H9 (cell line): ENCODE results near the gene SERPINA9. TPM values are rescaled to one million over a fixed set of nuclear protein-coding genes. Genes with fewer than 3 reads are reported as not detected.

Source experiments
- DNase-seq: peaks from one replicate; pipeline ENCODE4 v3.0.0-alpha.2; 2017
- H2AFZ ChIP-seq: one replicate; pipeline ENCODE4 v1.6.1; 2013; ENCODE audit warnings: mild to moderate bottlenecking, low read length, control low read depth, moderate library complexity
- H2AK5ac ChIP-seq: 2 replicates; pipeline ENCODE4 v1.6.1; 2013; ENCODE audit warnings: low read length, control low read depth, mixed read lengths; ENCODE audit not compliant: insufficient read length
- H2BK120ac ChIP-seq: one replicate; pipeline ENCODE4 v1.6.1; 2013; ENCODE audit warnings: low read depth, mild to moderate bottlenecking, low read length, control low read depth, inconsistent platforms; ENCODE audit not compliant: poor library complexity, severe bottlenecking
- H2BK12ac ChIP-seq: 2 replicates; pipeline ENCODE4 v1.6.1; 2013; ENCODE audit warnings: low read length, control low read depth, mixed read lengths, low read depth; ENCODE audit not compliant: insufficient read length
- H2BK15ac ChIP-seq: 2 replicates; pipeline ENCODE4 v1.6.1; 2013; ENCODE audit warnings: low read depth, low read length, control low read depth
- H2BK20ac ChIP-seq: one replicate; pipeline ENCODE4 v1.6.1; 2013; ENCODE audit warnings: low read depth, mild to moderate bottlenecking, low read length, control low read depth, inconsistent platforms; ENCODE audit not compliant: poor library complexity, severe bottlenecking
- H2BK5ac ChIP-seq: 2 replicates; pipeline ENCODE4 v1.6.1; 2013; ENCODE audit warnings: low read length, control low read depth, mixed read lengths; ENCODE audit not compliant: insufficient read length
- H3K14ac ChIP-seq: 2 replicates; pipeline ENCODE4 v1.6.1; 2013; ENCODE audit warnings: low read length, control low read depth; ENCODE audit not compliant: insufficient read depth
- H3K18ac ChIP-seq: 2 replicates; pipeline ENCODE4 v1.6.1; 2013; ENCODE audit warnings: low read depth, mild to moderate bottlenecking, mixed read lengths, low read length, control low read depth; ENCODE audit not compliant: insufficient read length
- H3K23ac ChIP-seq: 2 replicates; pipeline ENCODE4 v1.6.1; 2013; ENCODE audit warnings: low read length, control low read depth, mixed read lengths, low read depth; ENCODE audit not compliant: insufficient read length
- H3K23me2 ChIP-seq: 2 replicates; pipeline ENCODE4 v1.6.1; 2013; ENCODE audit warnings: low read depth, mild to moderate bottlenecking, mixed read lengths, low read length, control low read depth; ENCODE audit not compliant: insufficient read length, poor library complexity, severe bottlenecking
- H3K27ac ChIP-seq: 2 replicates; pipeline ENCODE4 v1.5.1; 2013; ENCODE audit warnings: low read length, control low read depth, mixed read lengths, low read depth; ENCODE audit not compliant: insufficient read length
- H3K27me3 ChIP-seq: 2 replicates; pipeline ENCODE4 v1.6.1; 2013; ENCODE audit warnings: low read length, control low read depth, inconsistent platforms; ENCODE audit not compliant: insufficient read depth
- H3K4ac ChIP-seq: 2 replicates; pipeline ENCODE4 v1.6.1; 2013; ENCODE audit warnings: low read depth, mild to moderate bottlenecking, control low read depth, inconsistent platforms, low read length, moderate library complexity
- H3K4me1 ChIP-seq: 2 replicates; pipeline ENCODE4 v1.6.1; 2013; ENCODE audit warnings: low read length, control low read depth, inconsistent platforms; ENCODE audit not compliant: insufficient read depth
- H3K4me2 ChIP-seq: 2 replicates; pipeline ENCODE4 v1.6.1; 2013; ENCODE audit warnings: low read length, control low read depth, mixed read lengths; ENCODE audit not compliant: insufficient read length, insufficient read depth
- H3K56ac ChIP-seq: 2 replicates; pipeline ENCODE4 v1.6.1; 2013; ENCODE audit warnings: low read depth, mild to moderate bottlenecking, mixed read lengths, low read length, control low read depth; ENCODE audit not compliant: insufficient read length
- H3K79me1 ChIP-seq: 2 replicates; pipeline ENCODE4 v1.6.1; 2013; ENCODE audit warnings: low read depth, mild to moderate bottlenecking, moderate library complexity, low read length, control low read depth, inconsistent platforms; ENCODE audit not compliant: insufficient read depth, poor library complexity, severe bottlenecking
- H3K79me2 ChIP-seq: 2 replicates; pipeline ENCODE4 v1.6.1; 2013; ENCODE audit warnings: low read length, control low read depth, inconsistent platforms; ENCODE audit not compliant: insufficient read depth
- H3K9ac ChIP-seq: 2 replicates; pipeline ENCODE4 v1.6.1; 2013; ENCODE audit warnings: low read length, control low read depth, mixed read lengths; ENCODE audit not compliant: insufficient read length; ENCODE audit errors: extremely low read depth
- H3K9me3 ChIP-seq: one replicate; pipeline ENCODE4 v1.6.1; 2013; ENCODE audit warnings: low read depth, low read length, inconsistent platforms; ENCODE audit not compliant: control insufficient read depth
- H3T11ph ChIP-seq: one replicate; pipeline ENCODE4 v1.6.1; 2013; ENCODE audit warnings: mild to moderate bottlenecking, low read length, control low read depth, inconsistent platforms
- H4K20me1 ChIP-seq: one replicate; pipeline ENCODE4 v1.6.1; 2013; ENCODE audit not compliant: control insufficient read depth, insufficient read length, insufficient read depth
- H4K5ac ChIP-seq: 2 replicates; pipeline ENCODE4 v1.6.1; 2013; ENCODE audit warnings: low read depth, mild to moderate bottlenecking, mixed read lengths, low read length, control low read depth; ENCODE audit not compliant: insufficient read length
- H4K8ac ChIP-seq: replicated peaks from 2 replicates; pipeline ENCODE4 v1.6.1; 2013; ENCODE audit warnings: low read length, control low read depth, mixed read lengths, low read depth; ENCODE audit not compliant: insufficient read length
- H4K91ac ChIP-seq: 2 replicates; pipeline ENCODE4 v1.6.1; 2013; ENCODE audit warnings: low read depth, mild to moderate bottlenecking, moderate library complexity, mixed read lengths, low read length, control low read depth; ENCODE audit not compliant: insufficient read length
- H3K27ac Mint-ChIP-seq, 3 experiments: 2 replicates in 2 of 3; 3 replicates in 1 of 3; pipeline ENCODE4 v1.8.0; 2020 to 2021; ENCODE audit warnings: mixed read lengths in 3 of 3, mild to moderate bottlenecking in 1 of 3, moderate library complexity in 1 of 3
- H3K27me3 Mint-ChIP-seq: 2 replicates; pipeline ENCODE4 v1.8.0; 2021; ENCODE audit warnings: low read depth, mild to moderate bottlenecking, moderate library complexity, mixed read lengths
- H3K36me3 Mint-ChIP-seq, 3 experiments: 2 replicates in 2 of 3; 3 replicates in 1 of 3; pipeline ENCODE4 v1.8.0; 2020 to 2021; ENCODE audit warnings: low read depth in 3 of 3, mixed read lengths in 3 of 3; ENCODE audit not compliant: insufficient read depth in 1 of 3
- H3K4me1 Mint-ChIP-seq, 2 experiments: 2 replicates each; pipeline ENCODE4 v1.8.0; 2020; ENCODE audit warnings: mixed read lengths in 2 of 2
- H3K4me3 Mint-ChIP-seq, 2 experiments: 2 replicates in 1 of 2; 3 replicates in 1 of 2; pipeline ENCODE4 v1.8.0; 2020 to 2021; ENCODE audit warnings: mild to moderate bottlenecking in 2 of 2, mixed read lengths in 2 of 2, moderate library complexity in 1 of 2
- H3K9me3 Mint-ChIP-seq, 2 experiments: 2 replicates in 1 of 2; 3 replicates in 1 of 2; pipeline ENCODE4 v1.8.0; 2020; ENCODE audit warnings: mild to moderate bottlenecking in 2 of 2, mixed read lengths in 2 of 2, moderate library complexity in 1 of 2
- WGBS: extraction: QIAGEN DNeasy Blood & Tissue Kit; methylation state at CpG from one replicate; pipeline ENCODE4 v1.1.7; 2013; ENCODE audit warnings: missing lambda C conversion rate, low lambda C conversion rate, mixed read lengths; ENCODE audit not compliant: insufficient read length; ENCODE audit errors: extremely low coverage; 5-methylcytosine and 5-hydroxymethylcytosine counted together
- total RNA-seq: library from RNA; stranded (reverse); gene quantifications from 2 replicates; pipeline ENCODE4 v1.2.1, GENCODE V29; 2021
- TF ChIP-seq, protein P1 (sequence below): fragments of 200-600 bp; sonication (generic); conservative IDR thresholded peaks from 3 replicates; pipeline ENCODE4 v1.8.0; 2021; ENCODE audit warnings: antibody characterized with exemption, mild to moderate bottlenecking

SERPINA9 gene
- total RNA-seq, 1 experiment from 2014 or later: not detected

DNA sequence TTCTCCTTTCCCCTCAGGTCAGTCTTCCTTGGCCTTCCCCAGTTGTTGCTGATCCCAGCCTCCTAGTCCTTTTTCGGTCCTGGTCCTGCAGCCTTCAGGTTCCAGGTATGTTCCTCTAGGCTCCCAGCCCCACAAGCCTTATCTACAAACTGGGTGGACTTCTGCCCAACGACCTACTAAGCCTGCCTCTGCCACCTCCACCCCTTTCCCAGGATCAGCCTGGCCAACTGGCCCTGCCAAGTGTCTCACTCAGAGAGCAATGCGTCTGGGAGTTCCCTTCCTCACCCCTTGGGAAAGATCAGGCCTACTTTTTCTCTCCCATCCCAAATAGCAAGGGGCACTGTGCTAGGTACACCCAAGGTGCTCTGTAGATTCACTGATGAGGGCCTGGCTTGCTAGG lies 33.4 kb upstream of the SERPINA9 start, which contains the start of gene SERPINA12:
Gene SERPINA12, minus strand, starts transcription at position 114 of the 400 bp plus-strand sequence. CDS start 11,072 bp downstream, outside the sequence.
- H3K4me3 Mint-ChIP-seq: no peak within 1 kb of the TSS
- no peak within 1 kb of the TSS for H3K18ac ChIP-seq
- H2BK120ac ChIP-seq: no peak within 1 kb of the TSS
- no peaks in the 10 kb centered on the region for H3K9me3 ChIP-seq
- no peak within 1 kb of the TSS for H3K23ac ChIP-seq
- no peak within 1 kb of the TSS for H3K4me2 ChIP-seq
- TF ChIP-seq, protein P1, sequence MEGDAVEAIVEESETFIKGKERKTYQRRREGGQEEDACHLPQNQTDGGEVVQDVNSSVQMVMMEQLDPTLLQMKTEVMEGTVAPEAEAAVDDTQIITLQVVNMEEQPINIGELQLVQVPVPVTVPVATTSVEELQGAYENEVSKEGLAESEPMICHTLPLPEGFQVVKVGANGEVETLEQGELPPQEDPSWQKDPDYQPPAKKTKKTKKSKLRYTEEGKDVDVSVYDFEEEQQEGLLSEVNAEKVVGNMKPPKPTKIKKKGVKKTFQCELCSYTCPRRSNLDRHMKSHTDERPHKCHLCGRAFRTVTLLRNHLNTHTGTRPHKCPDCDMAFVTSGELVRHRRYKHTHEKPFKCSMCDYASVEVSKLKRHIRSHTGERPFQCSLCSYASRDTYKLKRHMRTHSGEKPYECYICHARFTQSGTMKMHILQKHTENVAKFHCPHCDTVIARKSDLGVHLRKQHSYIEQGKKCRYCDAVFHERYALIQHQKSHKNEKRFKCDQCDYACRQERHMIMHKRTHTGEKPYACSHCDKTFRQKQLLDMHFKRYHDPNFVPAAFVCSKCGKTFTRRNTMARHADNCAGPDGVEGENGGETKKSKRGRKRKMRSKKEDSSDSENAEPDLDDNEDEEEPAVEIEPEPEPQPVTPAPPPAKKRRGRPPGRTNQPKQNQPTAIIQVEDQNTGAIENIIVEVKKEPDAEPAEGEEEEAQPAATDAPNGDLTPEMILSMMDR: no peak
- no peak within 1 kb of the TSS for H3T11ph ChIP-seq
- no peaks in the 10 kb centered on the region for H3K79me2 ChIP-seq
- no peak within 1 kb of the TSS for H3K14ac ChIP-seq
- no CpG with 5 or more reads among the region's 3 CpGs for WGBS
- H3K79me1 ChIP-seq: no peaks in the 10 kb centered on the region
- no peak within 1 kb of the TSS for H4K91ac ChIP-seq
- no peak within 1 kb of the TSS; a peak in 1 of 7 replicates for H3K27ac Mint-ChIP-seq
- H3K27me3 ChIP-seq: no peaks in the 10 kb centered on the region
- no peak within 1 kb of the TSS for H2BK15ac ChIP-seq
- H3K4me1 Mint-ChIP-seq: no peaks in the 10 kb centered on the region
- peaks cover 4% of the 10 kb centered on the region; the same call in 1 of the 2 replicates for H3K27me3 Mint-ChIP-seq
- H3K36me3 Mint-ChIP-seq: no peaks in the 10 kb centered on the region; a peak in 1 of 7 replicates
- no peaks in the 10 kb centered on the region for H3K4me1 ChIP-seq
- H4K20me1 ChIP-seq: no peaks in the 10 kb centered on the region
- H2AK5ac ChIP-seq: no peak within 1 kb of the TSS
- H3K9ac ChIP-seq: no peak within 1 kb of the TSS
- H3K9me3 Mint-ChIP-seq: no peaks in the 10 kb centered on the region
- H2BK5ac ChIP-seq: no peak within 1 kb of the TSS
- H4K5ac ChIP-seq: no peak within 1 kb of the TSS
- no peak within 1 kb of the TSS for H2BK12ac ChIP-seq
- H2AFZ ChIP-seq: no peak within 1 kb of the TSS
- no peak for DNase-seq
- H2BK20ac ChIP-seq: no peak within 1 kb of the TSS
- no peak within 1 kb of the TSS for H3K56ac ChIP-seq
- no peak within 1 kb of the TSS for H4K8ac ChIP-seq
- no peaks in the 10 kb centered on the region for H3K23me2 ChIP-seq
- no peak within 1 kb of the TSS for H3K27ac ChIP-seq
- H3K4ac ChIP-seq: no peak within 1 kb of the TSS
